Activated T-cell treated with anti-CD3 and anti-CD28 coated beads, Interleukin-2, amount 50 U/mL, for 24 hours (primary cell): ENCODE data around the gene UBR3.
"Not testable (repeated sequence)": the region's sequence is repeated elsewhere in the genome, so short reads cannot be mapped to it uniquely, and the experiment has no call there.

ENCODE experiments used
- DNase-seq: peaks from one replicate; pipeline ENCODE4 v3.0.0-alpha.2; 2020
- H3K27ac Mint-ChIP-seq: 2 replicates; pipeline ENCODE4 v1.8.0; 2020; ENCODE audit warnings: mild to moderate bottlenecking, mixed read lengths
- H3K27me3 Mint-ChIP-seq: 2 replicates; pipeline ENCODE4 v1.8.0; 2020; ENCODE audit warnings: mixed read lengths
- H3K36me3 Mint-ChIP-seq: 2 replicates; pipeline ENCODE4 v1.8.0; 2020; ENCODE audit warnings: low read depth, mixed read lengths
- H3K4me1 Mint-ChIP-seq: 2 replicates; pipeline ENCODE4 v1.8.0; 2020; ENCODE audit warnings: low read depth, mixed read lengths
- H3K4me3 Mint-ChIP-seq: 2 replicates; pipeline ENCODE4 v1.8.0; 2020; ENCODE audit warnings: mild to moderate bottlenecking, moderate library complexity, mixed read lengths
- H3K9me3 Mint-ChIP-seq: 2 replicates; pipeline ENCODE4 v1.8.0; 2020; ENCODE audit warnings: mixed read lengths

UBR3 gene

GRCh38 chr2:169871369-169871768 lies 44.1 kb downstream of the UBR3 start:
- H3K9me3 Mint-ChIP-seq, H3K27me3 Mint-ChIP-seq, DNase-seq, H3K27ac Mint-ChIP-seq, H3K4me3 Mint-ChIP-seq: not testable (repeated sequence)
- H3K4me1 Mint-ChIP-seq = peaks cover 23% of the 10 kb centered on the region
- H3K36me3 Mint-ChIP-seq = peaks cover 17% of the 10 kb centered on the region

DNA sequence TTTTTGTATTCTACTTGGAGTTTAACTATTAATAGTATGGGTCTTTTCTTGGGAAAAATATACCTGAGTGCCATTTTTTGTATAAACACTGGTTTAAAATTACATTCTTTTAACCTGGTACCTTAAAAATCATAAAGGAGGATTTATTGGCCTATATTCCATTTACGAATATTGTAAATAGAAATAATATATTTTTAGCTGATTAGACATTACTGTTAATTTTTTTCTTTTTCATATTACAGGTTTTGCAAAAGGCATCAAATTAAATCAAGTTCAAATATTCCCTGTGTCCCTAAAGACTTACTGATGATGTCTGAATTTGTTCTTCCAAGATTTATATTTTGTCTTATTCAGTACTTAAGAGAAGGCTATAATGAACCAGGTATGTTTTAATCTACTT lies 44.7 kb downstream of the UBR3 start:
- Mint-ChIP-seq H3K27me3 (no peaks in the 10 kb centered on the region), H3K4me3 (no peak overlapping the region), H3K36me3 (peaks cover 23% of the 10 kb centered on the region), H3K4me1 (peaks cover 20% of the 10 kb centered on the region), H3K9me3 (no peaks in the 10 kb centered on the region), H3K27ac (no peak overlapping the region)
- DNase-seq = no peak

DNA sequence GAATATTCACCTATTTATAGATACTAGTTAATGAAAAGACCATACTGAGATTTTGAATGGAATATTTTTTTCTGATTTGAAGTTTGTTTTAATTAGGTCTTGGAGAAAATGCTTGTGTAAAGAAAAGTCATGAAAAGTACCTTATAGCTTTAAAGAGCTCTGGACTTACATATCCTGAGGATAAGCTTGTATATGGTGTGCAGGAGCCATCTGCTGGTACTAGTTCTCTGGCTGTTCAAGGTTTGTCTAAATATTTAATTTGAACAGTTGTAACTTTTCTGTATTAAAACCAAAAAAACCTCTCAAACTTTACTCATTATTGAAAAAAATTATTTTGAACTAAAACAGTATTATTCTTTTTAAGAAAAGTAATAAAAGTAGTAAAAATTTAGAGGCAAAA lies 50.1 kb downstream of the UBR3 start:
- Mint-ChIP-seq H3K4me3 (no peak overlapping the region), H3K27ac (no peak overlapping the region), H3K4me1 (peaks cover 1% of the 10 kb centered on the region), H3K27me3 (no peaks in the 10 kb centered on the region), H3K36me3 (peaks cover 26% of the 10 kb centered on the region), H3K9me3 (no peaks in the 10 kb centered on the region)
- no peak for DNase-seq

DNA sequence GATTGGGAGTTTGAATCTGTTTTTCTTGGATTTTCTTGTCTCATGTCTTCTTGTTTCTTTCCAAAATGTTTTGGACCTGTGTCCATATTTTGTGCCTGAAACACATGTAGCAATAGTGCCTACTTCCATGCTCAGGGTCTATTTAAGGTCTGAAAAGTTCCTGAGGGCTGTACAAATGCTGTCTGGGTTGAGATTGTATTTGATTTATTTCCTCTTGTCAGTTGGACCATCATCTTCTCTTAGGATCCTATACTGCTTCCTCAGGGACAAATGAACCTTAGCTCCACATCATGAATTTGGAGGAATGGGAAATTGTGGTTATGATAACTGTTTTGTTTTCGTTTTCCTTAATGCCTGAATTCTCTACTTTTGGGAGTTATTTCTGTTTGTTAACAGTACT lies 59.9 kb downstream of the UBR3 start:
- H3K27me3 Mint-ChIP-seq = no peaks in the 10 kb centered on the region
- no peaks in the 10 kb centered on the region for H3K9me3 Mint-ChIP-seq
- H3K4me3 Mint-ChIP-seq = no peak overlapping the region
- DNase-seq = no peak
- no peaks in the 10 kb centered on the region for H3K4me1 Mint-ChIP-seq
- no peak overlapping the region for H3K27ac Mint-ChIP-seq
- H3K36me3 Mint-ChIP-seq = peaks cover 16% of the 10 kb centered on the region

DNA sequence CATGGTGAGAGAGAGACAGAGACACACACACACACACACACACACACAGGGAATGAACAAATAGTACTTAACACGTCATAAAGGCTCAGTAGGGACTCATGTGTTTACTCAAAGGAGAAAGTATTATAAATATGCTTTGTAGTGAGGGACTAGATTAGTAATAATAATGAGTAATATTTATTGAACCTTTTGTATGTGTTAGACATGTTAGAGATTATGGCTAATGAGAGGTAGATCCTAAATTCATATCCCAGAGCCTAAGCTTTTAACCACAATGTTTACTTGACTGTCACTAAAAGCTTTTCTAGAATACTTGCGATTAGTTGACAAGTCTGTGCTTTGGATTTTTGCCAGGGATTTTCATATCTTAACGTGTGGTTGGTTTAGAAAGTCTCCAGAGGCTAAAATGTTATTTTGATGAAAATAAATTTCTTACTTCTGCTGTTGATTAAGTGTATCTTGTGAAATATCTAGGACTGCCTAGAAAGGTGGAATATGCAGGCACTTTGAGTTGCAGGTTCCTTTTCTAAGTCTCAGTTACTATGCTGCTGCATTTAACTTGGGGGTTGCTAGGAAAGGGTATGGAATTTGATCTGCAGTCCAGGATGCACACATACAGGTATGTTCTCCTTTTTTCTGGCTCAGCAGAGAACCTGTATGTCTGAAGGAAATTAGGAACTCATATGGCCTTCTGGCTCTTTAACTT lies 64.5 kb downstream of the UBR3 start:
- H3K27ac Mint-ChIP-seq = no peak overlapping the region
- no peak for DNase-seq
- no peaks in the 10 kb centered on the region for H3K27me3 Mint-ChIP-seq
- no peaks in the 10 kb centered on the region for H3K9me3 Mint-ChIP-seq
- H3K4me3 Mint-ChIP-seq = no peak overlapping the region
- H3K36me3 Mint-ChIP-seq = peaks cover 29% of the 10 kb centered on the region
- H3K4me1 Mint-ChIP-seq = no peaks in the 10 kb centered on the region

DNA sequence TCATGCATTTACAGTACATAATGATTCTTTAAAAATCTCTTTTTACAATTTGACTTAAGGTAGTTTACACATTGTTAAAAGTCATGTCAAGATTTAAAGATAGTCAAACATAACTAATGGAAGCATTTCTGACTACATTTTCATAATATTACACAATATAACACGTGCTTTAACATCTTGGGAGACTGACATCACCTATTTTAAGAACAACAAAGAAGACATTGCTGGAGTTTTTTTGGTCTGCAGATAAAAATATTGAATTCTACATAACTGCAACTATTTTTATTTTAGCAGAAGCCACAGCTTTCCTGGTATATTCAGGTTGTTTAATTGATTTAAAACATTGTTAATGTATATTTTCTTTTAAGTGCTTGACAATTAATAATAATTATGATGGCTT lies 65.7 kb downstream of the UBR3 start:
- Mint-ChIP-seq H3K4me1 (no peaks in the 10 kb centered on the region), H3K27me3 (no peaks in the 10 kb centered on the region), H3K36me3 (peaks cover 29% of the 10 kb centered on the region), H3K4me3 (no peak overlapping the region), H3K9me3 (no peaks in the 10 kb centered on the region), H3K27ac (no peak overlapping the region)
- DNase-seq = no peak

GRCh38 chr2:169895294-169895985 lies 68.2 kb downstream of the UBR3 start:
- no peak for DNase-seq

DNA sequence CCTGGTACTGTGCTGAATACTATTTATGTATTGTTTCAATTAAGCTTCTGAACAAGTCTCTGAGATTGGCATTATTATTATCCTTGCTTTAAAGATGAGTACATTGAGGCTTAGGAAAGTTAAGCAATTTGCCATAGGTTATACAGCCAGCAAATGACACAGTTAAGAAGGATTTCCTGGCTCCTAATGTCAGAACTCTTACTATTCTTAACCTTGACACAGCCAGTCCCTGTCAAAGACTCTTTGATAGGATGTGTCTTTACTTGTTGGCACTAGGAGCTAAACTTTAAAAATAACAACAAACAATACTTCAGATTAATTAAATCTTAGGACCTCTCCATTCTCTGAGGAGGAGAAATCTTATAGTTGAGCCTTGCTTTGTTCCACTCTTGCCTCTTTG lies 70.6 kb downstream of the UBR3 start:
- Mint-ChIP-seq H3K27ac (no peak overlapping the region), H3K4me1 (peaks cover 4% of the 10 kb centered on the region), H3K27me3 (no peaks in the 10 kb centered on the region), H3K4me3 (no peak overlapping the region), H3K36me3 (peaks cover 44% of the 10 kb centered on the region), H3K9me3 (no peaks in the 10 kb centered on the region)
- no peak for DNase-seq

More at GRCh38 chr2:169895294-169895985, 68.2 kb downstream of the UBR3 start:
- Mint-ChIP-seq H3K4me1 (peaks cover 4% of the 10 kb centered on the region), H3K36me3 (peaks cover 41% of the 10 kb centered on the region), H3K4me3 (no peak overlapping the region), H3K9me3 (no peaks in the 10 kb centered on the region), H3K27ac (no peak overlapping the region), H3K27me3 (no peaks in the 10 kb centered on the region)

GRCh38 chr2:169900103-169900502 lies 72.8 kb downstream of the UBR3 start:
- not testable (repeated sequence) for H3K27me3 Mint-ChIP-seq, H3K4me3 Mint-ChIP-seq, H3K27ac Mint-ChIP-seq, H3K4me1 Mint-ChIP-seq, DNase-seq, H3K9me3 Mint-ChIP-seq
- H3K36me3 Mint-ChIP-seq = peaks cover 48% of the 10 kb centered on the region

GRCh38 chr2:169900686-169901085 lies 73.4 kb downstream of the UBR3 start:
- Mint-ChIP-seq H3K4me1 (peaks cover 4% of the 10 kb centered on the region), H3K36me3 (peaks cover 42% of the 10 kb centered on the region), H3K9me3 (no peaks in the 10 kb centered on the region), H3K27me3 (no peaks in the 10 kb centered on the region), H3K4me3 (no peak overlapping the region), H3K27ac (no peak overlapping the region)
- DNase-seq = no peak

GRCh38 chr2:169906731-169907130 lies 79.5 kb downstream of the UBR3 start:
- H3K27me3 Mint-ChIP-seq = no peaks in the 10 kb centered on the region
- no peak overlapping the region for H3K27ac Mint-ChIP-seq
- DNase-seq = no peak
- H3K9me3 Mint-ChIP-seq = no peaks in the 10 kb centered on the region
- H3K36me3 Mint-ChIP-seq = peaks cover 45% of the 10 kb centered on the region
- no peak overlapping the region for H3K4me3 Mint-ChIP-seq
- H3K4me1 Mint-ChIP-seq = no peaks in the 10 kb centered on the region

DNA sequence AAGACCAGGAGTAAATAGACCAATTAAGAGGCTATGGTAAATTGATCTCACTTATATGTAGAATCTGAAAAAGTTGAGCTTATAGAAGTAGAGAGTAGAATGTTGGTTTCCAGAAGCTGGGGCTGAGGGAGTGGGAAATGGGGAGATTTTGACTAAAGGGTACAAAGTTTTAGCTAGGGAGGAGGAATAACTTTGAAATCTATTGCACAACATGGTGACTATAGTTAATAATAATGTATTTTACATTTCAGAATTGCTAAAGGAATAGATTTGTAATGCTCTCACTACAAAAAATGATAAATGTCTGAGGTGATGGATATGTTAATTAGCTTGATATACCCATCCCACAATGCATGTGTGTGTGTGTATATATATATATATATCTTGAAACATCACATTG lies 82.1 kb downstream of the UBR3 start:
- no peaks in the 10 kb centered on the region for H3K27me3 Mint-ChIP-seq
- no peaks in the 10 kb centered on the region for H3K9me3 Mint-ChIP-seq
- H3K4me1 Mint-ChIP-seq = no peaks in the 10 kb centered on the region
- peaks cover 43% of the 10 kb centered on the region for H3K36me3 Mint-ChIP-seq
- no peak for DNase-seq
- H3K4me3 Mint-ChIP-seq = no peak overlapping the region
- no peak overlapping the region for H3K27ac Mint-ChIP-seq

DNA sequence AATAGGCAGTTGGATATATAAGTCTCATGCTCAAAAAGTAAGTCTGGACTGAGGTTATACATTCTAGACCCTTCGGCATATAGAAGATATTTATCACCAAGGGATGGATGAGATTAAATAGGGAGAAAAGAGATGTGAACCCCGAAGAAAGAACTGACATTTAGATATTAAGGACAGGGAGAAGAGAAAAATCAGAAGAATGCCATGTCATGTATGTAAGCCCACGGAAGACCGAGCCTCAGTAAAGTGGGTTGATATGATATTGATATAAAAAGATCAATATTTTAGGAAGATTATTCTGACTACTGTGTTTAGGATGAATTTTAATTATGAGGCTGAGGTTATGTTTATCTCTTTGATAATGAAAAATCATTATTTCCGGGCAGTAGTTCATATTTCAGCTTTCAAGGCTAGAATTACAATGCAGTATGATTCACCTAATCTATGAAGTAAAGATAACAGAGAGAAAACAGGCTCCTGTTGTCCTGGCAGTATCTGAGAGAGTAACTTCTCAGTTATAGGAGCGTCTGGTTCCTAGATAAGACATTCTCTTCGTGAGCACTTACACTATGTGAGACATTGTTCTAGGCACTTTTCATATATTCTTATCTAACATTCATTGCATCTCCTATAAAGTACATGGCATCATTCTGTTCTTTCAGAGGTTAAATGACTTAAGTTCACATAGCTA lies 83.0 kb downstream of the UBR3 start:
- Mint-ChIP-seq H3K4me1 (no peaks in the 10 kb centered on the region), H3K27me3 (no peaks in the 10 kb centered on the region), H3K36me3 (peaks cover 48% of the 10 kb centered on the region), H3K27ac (no peak overlapping the region), H3K4me3 (no peak overlapping the region), H3K9me3 (no peaks in the 10 kb centered on the region)
- no peak for DNase-seq

DNA sequence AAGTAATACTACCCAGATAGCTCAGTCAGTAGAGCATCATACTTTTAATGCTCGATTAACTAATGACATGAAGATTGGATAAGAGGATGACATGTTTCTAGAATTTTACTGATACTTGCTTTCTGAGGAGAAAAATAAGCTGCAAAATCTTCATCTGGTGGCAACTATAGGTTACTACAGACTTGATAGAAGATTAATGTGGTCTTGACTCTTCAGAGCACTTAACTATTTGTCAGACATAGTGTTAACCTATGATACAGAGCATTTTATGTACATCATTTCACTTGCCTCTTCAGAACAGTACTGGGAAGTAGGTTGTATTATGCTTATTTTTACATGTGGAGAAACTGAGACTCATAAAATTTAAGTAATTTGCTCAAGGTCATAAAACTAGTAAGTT lies 83.9 kb downstream of the UBR3 start:
- no peaks in the 10 kb centered on the region for H3K27me3 Mint-ChIP-seq
- H3K27ac Mint-ChIP-seq = no peak overlapping the region
- peaks cover 50% of the 10 kb centered on the region for H3K36me3 Mint-ChIP-seq
- H3K9me3 Mint-ChIP-seq = no peaks in the 10 kb centered on the region
- H3K4me3 Mint-ChIP-seq = no peak overlapping the region
- no peak for DNase-seq
- H3K4me1 Mint-ChIP-seq = no peaks in the 10 kb centered on the region

- H3K9me3 Mint-ChIP-seq = no peaks in the 10 kb centered on the region
- no peak overlapping the region for H3K27ac Mint-ChIP-seq
- peaks cover 50% of the 10 kb centered on the region for H3K36me3 Mint-ChIP-seq
- H3K4me3 Mint-ChIP-seq = no peak overlapping the region
- no peak for DNase-seq
- H3K4me1 Mint-ChIP-seq = no peaks in the 10 kb centered on the region
- H3K27me3 Mint-ChIP-seq = no peaks in the 10 kb centered on the region
Observed at GRCh38 chr2:169916623-169917022, 89.4 kb downstream of the UBR3 start.
